Measurements from ENCODE around the gene SEMA7A. TPM values are rescaled to one million over a fixed set of nuclear protein-coding genes. Genes with fewer than 3 reads are reported as not detected.

Gene SEMA7A
- total RNA-seq, 1 experiment from 2014 or later: 74.9 TPM

- peaks cover 5% of the 10 kb centered on the region for H3F3A ChIP-seq (ENCODE audit: low read length, unreplicated experiment)
- CTCF ChIA-PET: no interaction called here
- POLR2A ChIA-PET (ENCODE audit: unreplicated experiment): interaction anchor here (0.5 kb wide), 1 partner anchor 132 kb away, joined by 3 read pairs; no protein-coding TSS in a partner anchor
- no peaks in the 10 kb centered on the region for H3K27me3 ChIP-seq (ENCODE audit: low read length)
- H3K27ac ChIP-seq (ENCODE audit: low read length): no peak overlapping the region
- H3K79me2 ChIP-seq (ENCODE audit: low read length): no peaks in the 10 kb centered on the region
- H3K4me2 ChIP-seq (ENCODE audit: low read length): no peak overlapping the region
- H3K4me3 ChIP-seq (ENCODE audit: low read length): no peak overlapping the region
- H3K9me2 ChIP-seq (replicated peaks; ENCODE audit: low read length): no peaks in the 10 kb centered on the region
- no peaks in the 10 kb centered on the region for H3K36me3 ChIP-seq (ENCODE audit: low read depth, low read length)
- H3K9me3 ChIP-seq (ENCODE audit: low read length): no peaks in the 10 kb centered on the region
- H2AFZ ChIP-seq (ENCODE audit: low read length): no peak overlapping the region
- H4K20me1 ChIP-seq (ENCODE audit: low read length): no peaks in the 10 kb centered on the region
- peaks cover 49% of the 10 kb centered on the region for H3K4me1 ChIP-seq (ENCODE audit: insufficient read depth, low read length)
- DNase-seq (no peak), ATAC-seq (no peak)
- no peak overlapping the region for H3K9ac ChIP-seq (ENCODE audit: low read length)
- intact Hi-C loops (cut with micrococcal nuclease): loop anchor here (10.0 kb wide), 1 partner anchor 164 kb away; the partner anchor contains the start of gene ARID3B
- no peak for TF ChIP-seq EZH2phosphoT487 (IDR thresholded peaks at IDR 0.05; ENCODE audit: borderline replicate concordance, low read length)
- TF ChIP-seq EZH2 (IDR thresholded peaks at IDR 0.05; ENCODE audit: low read length, unreplicated experiment): no peak
- TF ChIP-seq CTCF (conservative IDR thresholded peaks at IDR 0.05; ENCODE audit: low read depth, low read length): no peak
- BruUV-seq (replicated peaks): no TSS peak
These were observed 53.2 kb downstream of the SEMA7A start for GRCh38 chr15:74380361-74381189.

- H4K20me1 ChIP-seq (ENCODE audit: low read length): no peaks in the 10 kb centered on the region
These were observed 54.9 kb downstream of the SEMA7A start for GRCh38 chr15:74378848-74379247.

More at GRCh38 chr15:74378848-74379247, 54.9 kb downstream of the SEMA7A start:
- no TSS peak for BruUV-seq (replicated peaks)
- no peaks in the 10 kb centered on the region for H3K27me3 ChIP-seq (ENCODE audit: low read length)
- H3F3A ChIP-seq (ENCODE audit: low read length, unreplicated experiment): no peaks in the 10 kb centered on the region
- intact Hi-C loops (cut with micrococcal nuclease): no loop called here
- H3K9ac ChIP-seq (ENCODE audit: low read length): no peak overlapping the region
- no peak overlapping the region for H3K4me2 ChIP-seq (ENCODE audit: low read length)
- POLR2A ChIA-PET (ENCODE audit: unreplicated experiment): no interaction called here
- no peaks in the 10 kb centered on the region for H3K79me2 ChIP-seq (ENCODE audit: low read length)
- no peaks in the 10 kb centered on the region for H3K36me3 ChIP-seq (ENCODE audit: low read depth, low read length)
- H3K9me3 ChIP-seq (ENCODE audit: low read length): no peaks in the 10 kb centered on the region
- H3K9me2 ChIP-seq (replicated peaks; ENCODE audit: low read length): no peaks in the 10 kb centered on the region
- peak overlapping the region; percentile 14; the same call in 1 of the 2 replicates for H3K27ac ChIP-seq (ENCODE audit: low read length)
- ATAC-seq: no peak
- TF ChIP-seq CTCF (conservative IDR thresholded peaks at IDR 0.05; ENCODE audit: low read depth, low read length) (no peak), EZH2 (IDR thresholded peaks at IDR 0.05; ENCODE audit: low read length, unreplicated experiment) (no peak), EZH2phosphoT487 (IDR thresholded peaks at IDR 0.05; ENCODE audit: borderline replicate concordance, low read length) (no peak)
- H3K4me3 ChIP-seq (ENCODE audit: low read length): no peak overlapping the region
- DNase-seq: no peak
- CTCF ChIA-PET: no interaction called here
- H2AFZ ChIP-seq (ENCODE audit: low read length): no peak overlapping the region
- H3K4me1 ChIP-seq (ENCODE audit: insufficient read depth, low read length): peaks cover 39% of the 10 kb centered on the region
